GM08714 (cell line): ENCODE measurements around the gene KAT6B.
A peak's percentile ranks its signal among the peaks of the same experiment; 100 is the strongest.

ENCODE experiments used
- H3K4me3 ChIP-seq: fragments of 200-500 bp; sonication (Bioruptor generic); 2 replicates; pipeline ENCODE4 v1.5.1; 2014; ENCODE audit warnings: mild to moderate bottlenecking, low read length, inconsistent platforms
- ZNF274 ChIP-seq: IDR thresholded peaks from 2 replicates; pipeline ENCODE4 v1.6.1; 2012; ENCODE audit warnings: mild to moderate bottlenecking, low read depth, low read length

Gene KAT6B

GRCh38 chr10:74831518-74832120 is 5.2 kb downstream of the KAT6B start:
- TF ChIP-seq ZNF274, result no peak
- no peak overlapping the region for H3K4me3 ChIP-seq

- H3K4me3 ChIP-seq, result no peak overlapping the region
- TF ChIP-seq ZNF274, result no peak
These were observed 9.6 kb downstream of the KAT6B start for GRCh38 chr10:74835963-74836362.

GRCh38 chr10:74836877-74837276 is 10.5 kb downstream of the KAT6B start:
- no peak overlapping the region for H3K4me3 ChIP-seq
- TF ChIP-seq ZNF274, result no peak

GRCh38 chr10:74837743-74838142 is 11.3 kb downstream of the KAT6B start:
- no peak overlapping the region for H3K4me3 ChIP-seq

GRCh38 chr10:74839708-74840107 is 13.3 kb downstream of the KAT6B start:
- H3K4me3 ChIP-seq, result no peak overlapping the region
- TF ChIP-seq ZNF274, result no peak

More at GRCh38 chr10:74837743-74838142, 11.3 kb downstream of the KAT6B start:
- TF ChIP-seq ZNF274, result no peak

- TF ChIP-seq ZNF274, result no peak
- H3K4me3 ChIP-seq, result no peak overlapping the region
These were observed 15.0 kb downstream of the KAT6B start for GRCh38 chr10:74841265-74841973.

- H3K4me3 ChIP-seq, result no peak overlapping the region
These were observed 16.0 kb downstream of the KAT6B start for GRCh38 chr10:74842301-74842954.

GRCh38 chr10:74846958-74847357 is 20.6 kb downstream of the KAT6B start:
- TF ChIP-seq ZNF274, result no peak

More at GRCh38 chr10:74842301-74842954, 16.0 kb downstream of the KAT6B start:
- TF ChIP-seq ZNF274, result no peak

GRCh38 chr10:74851831-74852230 is 25.4 kb downstream of the KAT6B start:
- no peak overlapping the region for H3K4me3 ChIP-seq
- TF ChIP-seq ZNF274, result no peak

More at GRCh38 chr10:74846958-74847357, 20.6 kb downstream of the KAT6B start:
- no peak overlapping the region for H3K4me3 ChIP-seq

GRCh38 chr10:74852381-74852780 is 26.0 kb downstream of the KAT6B start:
- no peak overlapping the region for H3K4me3 ChIP-seq
- TF ChIP-seq ZNF274, result no peak

- H3K4me3 ChIP-seq, result peak overlapping the region; percentile 13; the same call in 1 of the 2 replicates
- TF ChIP-seq ZNF274, result no peak
These were observed 28.2 kb downstream of the KAT6B start for GRCh38 chr10:74854610-74855009.

- H3K4me3 ChIP-seq, result peak overlapping the region; percentile 13; the same call in 1 of the 2 replicates
- TF ChIP-seq ZNF274, result no peak
These were observed 28.6 kb downstream of the KAT6B start for GRCh38 chr10:74855027-74855426.

GRCh38 chr10:74855439-74855838 is 29.0 kb downstream of the KAT6B start:
- no peak overlapping the region for H3K4me3 ChIP-seq
- no peak for TF ChIP-seq ZNF274

- TF ChIP-seq ZNF274, result no peak
- no peak overlapping the region for H3K4me3 ChIP-seq
These were observed 30.5 kb downstream of the KAT6B start for GRCh38 chr10:74856940-74857339.

- H3K4me3 ChIP-seq, result no peak overlapping the region
- TF ChIP-seq ZNF274, result no peak
These were observed 31.2 kb downstream of the KAT6B start for GRCh38 chr10:74857586-74857985.
